Thoracic aorta (tissue), 2 donors: Measurements from ENCODE around the gene ACIN1. TPM values are rescaled to one million over a fixed set of nuclear protein-coding genes. Genes with fewer than 3 reads are reported as not detected.

Source experiments
- ATAC-seq: fragments of 150-250 bp; one replicate; pipeline ENCODE4 v1.8.0; 2017; ENCODE audit warnings: low read depth; ENCODE audit not compliant: insufficient number of reproducible peaks, low FRiP score
- DNase-seq: peaks from one replicate; pipeline ENCODE4 v3.0.0-alpha.2; 2020; ENCODE audit warnings: low spot score
- H3K27ac ChIP-seq, 2 donors: fragments of 200-600 bp; sonication (generic); 1 replicate in 1 of 2; 2 replicates in 1 of 2; pipeline ENCODE4 v1.5.1; 2016; ENCODE audit warnings: mild to moderate bottlenecking in 2 of 2, moderate library complexity in 2 of 2
- H3K27me3 ChIP-seq: fragments of 200-600 bp; sonication (generic); replicated peaks from 2 replicates; pipeline ENCODE4 v1.6.0; 2016; ENCODE audit warnings: mild to moderate bottlenecking; ENCODE audit not compliant: insufficient read depth
- H3K36me3 ChIP-seq: fragments of 200-600 bp; sonication (generic); one replicate; pipeline ENCODE4 v1.5.1; 2016
- H3K4me1 ChIP-seq, 2 donors: fragments of 200-600 bp; sonication (generic); 1 replicate in 1 of 2; 2 replicates in 1 of 2; pipeline versions ENCODE4 v1.5.1 to v1.6.0; 2016; ENCODE audit warnings: low read depth in 2 of 2, mild to moderate bottlenecking in 1 of 2; ENCODE audit not compliant: control insufficient read depth in 1 of 2
- H3K4me3 ChIP-seq: fragments of 200-600 bp; sonication (generic); 2 replicates; pipeline ENCODE4 v1.5.1; 2016; ENCODE audit warnings: mild to moderate bottlenecking
- H3K9me3 ChIP-seq: fragments of 200-600 bp; sonication (generic); 2 replicates; pipeline ENCODE4 v1.5.1; 2016
- total RNA-seq, 2 donors: library from RNA; depleted of rRNA; stranded (reverse); fragments of >200 nt; gene quantifications; one replicate each; pipeline versions ENCODE4 v1.1.0 to v1.2.3, GENCODE V29; 2016
- TF ChIP-seq, protein P1 (sequence below): fragments of 200-600 bp; sonication (generic); IDR thresholded peaks from one replicate; pipeline ENCODE4 v1.5.1; 2019; ENCODE audit warnings: antibody characterized with exemption

Gene ACIN1
- total RNA-seq, 2 donors from 2014 or later = 117 to 154 TPM

DNA sequence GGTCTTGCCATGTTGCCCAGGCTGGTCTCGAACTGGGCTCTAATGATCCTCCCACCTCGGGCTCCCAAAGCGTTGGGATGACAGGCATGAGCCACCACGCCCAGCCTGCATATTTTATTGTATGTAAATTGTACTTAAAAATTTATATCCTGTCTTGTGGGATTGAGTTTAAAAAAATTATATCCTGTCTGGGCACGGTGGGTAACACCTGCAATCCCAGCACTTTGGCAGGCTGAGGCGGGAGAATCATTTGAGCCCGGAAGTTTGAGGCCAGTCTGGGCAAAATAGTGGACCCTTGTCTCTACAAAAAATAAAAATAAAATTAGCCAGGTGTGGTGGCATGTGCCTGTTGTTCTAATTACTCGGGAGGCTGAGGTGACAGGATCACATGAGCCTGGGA is 38.0 kb upstream of the ACIN1 start:
- H3K36me3 ChIP-seq = peaks cover 27% of the 10 kb centered on the region
- no peak for ATAC-seq
- H3K27me3 ChIP-seq = no peaks in the 10 kb centered on the region
- TF ChIP-seq, protein P1, sequence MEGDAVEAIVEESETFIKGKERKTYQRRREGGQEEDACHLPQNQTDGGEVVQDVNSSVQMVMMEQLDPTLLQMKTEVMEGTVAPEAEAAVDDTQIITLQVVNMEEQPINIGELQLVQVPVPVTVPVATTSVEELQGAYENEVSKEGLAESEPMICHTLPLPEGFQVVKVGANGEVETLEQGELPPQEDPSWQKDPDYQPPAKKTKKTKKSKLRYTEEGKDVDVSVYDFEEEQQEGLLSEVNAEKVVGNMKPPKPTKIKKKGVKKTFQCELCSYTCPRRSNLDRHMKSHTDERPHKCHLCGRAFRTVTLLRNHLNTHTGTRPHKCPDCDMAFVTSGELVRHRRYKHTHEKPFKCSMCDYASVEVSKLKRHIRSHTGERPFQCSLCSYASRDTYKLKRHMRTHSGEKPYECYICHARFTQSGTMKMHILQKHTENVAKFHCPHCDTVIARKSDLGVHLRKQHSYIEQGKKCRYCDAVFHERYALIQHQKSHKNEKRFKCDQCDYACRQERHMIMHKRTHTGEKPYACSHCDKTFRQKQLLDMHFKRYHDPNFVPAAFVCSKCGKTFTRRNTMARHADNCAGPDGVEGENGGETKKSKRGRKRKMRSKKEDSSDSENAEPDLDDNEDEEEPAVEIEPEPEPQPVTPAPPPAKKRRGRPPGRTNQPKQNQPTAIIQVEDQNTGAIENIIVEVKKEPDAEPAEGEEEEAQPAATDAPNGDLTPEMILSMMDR = no peak
- peaks cover 0 to 3% of the 10 kb centered on the region in 2 donors for H3K4me1 ChIP-seq
- H3K4me3 ChIP-seq = no peak overlapping the region
- no peaks in the 10 kb centered on the region for H3K9me3 ChIP-seq
- no peak overlapping the region for H3K27ac ChIP-seq
- no peak for DNase-seq

DNA sequence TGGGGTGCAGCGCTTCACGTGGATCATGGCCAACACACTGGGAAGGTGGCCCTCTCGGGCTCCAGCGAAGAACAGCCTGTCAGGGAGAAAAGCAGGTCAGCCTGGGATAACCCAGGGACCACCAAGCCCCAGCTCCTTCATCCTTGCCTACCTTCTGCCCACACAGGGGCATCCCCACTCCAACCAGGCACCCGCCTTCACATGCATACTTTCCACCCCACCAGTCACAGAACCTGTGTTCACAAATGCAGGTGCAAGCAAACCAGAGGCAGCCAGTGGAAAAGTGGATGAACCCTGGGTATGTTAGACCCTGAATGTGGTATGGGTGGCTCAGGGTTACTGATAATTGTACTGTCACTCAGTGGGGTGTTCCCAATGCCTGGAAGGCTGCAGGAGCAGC is 36.5 kb upstream of the ACIN1 start:
- TF ChIP-seq, protein P1 = no peak
- Histone ChIP-seq H3K4me3 (no peak overlapping the region), H3K27me3 (no peaks in the 10 kb centered on the region), H3K36me3 (peaks cover 18% of the 10 kb centered on the region), H3K9me3 (no peaks in the 10 kb centered on the region), H3K4me1 (peaks cover 0 to 5% of the 10 kb centered on the region in 2 donors), H3K27ac (no peak overlapping the region)
- no peak for DNase-seq
- no peak for ATAC-seq

DNA sequence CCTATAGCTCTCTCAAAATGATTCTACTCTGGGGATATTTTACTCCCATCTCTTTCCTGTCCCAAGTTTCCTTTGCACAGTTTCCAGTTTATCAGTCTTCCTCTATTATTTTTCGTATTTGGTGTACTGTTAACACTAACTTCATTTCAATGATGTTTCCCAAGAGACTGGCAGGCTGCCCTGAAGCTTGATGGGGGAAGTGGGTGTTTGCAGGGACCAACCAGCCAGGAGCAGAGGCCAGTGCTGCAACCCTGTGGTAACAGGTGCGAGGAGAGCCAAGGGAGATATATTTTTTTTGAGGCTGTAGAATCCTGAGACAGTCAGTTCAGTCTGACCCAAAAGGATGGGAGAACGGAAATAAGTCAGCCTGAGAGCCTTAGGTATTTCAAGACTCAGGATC is 35.9 kb upstream of the ACIN1 start:
- TF ChIP-seq, protein P1 = no peak
- H3K27me3 ChIP-seq = no peaks in the 10 kb centered on the region
- H3K36me3 ChIP-seq = peaks cover 18% of the 10 kb centered on the region
- H3K27ac ChIP-seq = no peak overlapping the region
- no peak overlapping the region for H3K4me3 ChIP-seq
- H3K4me1 ChIP-seq = peaks cover 0 to 11% of the 10 kb centered on the region in 2 donors
- H3K9me3 ChIP-seq = no peaks in the 10 kb centered on the region
- DNase-seq (no peak), ATAC-seq (no peak)

DNA sequence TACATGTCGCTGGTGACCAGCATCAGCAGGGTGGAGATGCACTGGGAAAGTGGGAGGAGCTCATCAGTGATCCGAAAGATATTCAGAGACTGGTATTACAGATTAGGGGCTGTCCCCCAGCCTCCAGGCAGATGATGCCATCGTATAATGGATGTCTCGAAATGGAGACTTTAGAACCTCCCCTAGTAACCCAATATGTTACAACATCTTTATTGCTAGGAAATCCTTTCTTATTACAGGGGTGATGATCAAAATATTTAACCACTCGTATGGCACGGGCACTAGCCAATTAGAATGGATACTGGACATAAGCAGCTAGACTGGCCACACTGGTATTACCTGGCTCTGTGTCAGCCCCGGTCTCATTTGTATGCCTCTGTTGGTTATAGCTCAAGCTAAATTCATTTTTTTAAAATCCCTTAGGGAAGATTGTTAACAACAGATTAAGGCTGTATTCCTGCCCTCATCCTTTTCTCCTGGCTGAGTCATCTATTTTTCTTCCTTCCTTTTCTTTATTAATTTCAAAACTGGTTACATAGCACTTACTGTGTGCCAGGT is 34.9 kb upstream of the ACIN1 start:
- Histone ChIP-seq H3K27me3 (no peaks in the 10 kb centered on the region), H3K4me3 (no peak overlapping the region), H3K36me3 (peaks cover 18% of the 10 kb centered on the region), H3K4me1 (peaks cover 8 to 22% of the 10 kb centered on the region in 2 donors), H3K27ac (peak overlapping the region in 1 of 2 donors; percentile 1), H3K9me3 (no peaks in the 10 kb centered on the region)
- TF ChIP-seq, protein P1 = no peak
- DNase-seq = no peak
- ATAC-seq = no peak

DNA sequence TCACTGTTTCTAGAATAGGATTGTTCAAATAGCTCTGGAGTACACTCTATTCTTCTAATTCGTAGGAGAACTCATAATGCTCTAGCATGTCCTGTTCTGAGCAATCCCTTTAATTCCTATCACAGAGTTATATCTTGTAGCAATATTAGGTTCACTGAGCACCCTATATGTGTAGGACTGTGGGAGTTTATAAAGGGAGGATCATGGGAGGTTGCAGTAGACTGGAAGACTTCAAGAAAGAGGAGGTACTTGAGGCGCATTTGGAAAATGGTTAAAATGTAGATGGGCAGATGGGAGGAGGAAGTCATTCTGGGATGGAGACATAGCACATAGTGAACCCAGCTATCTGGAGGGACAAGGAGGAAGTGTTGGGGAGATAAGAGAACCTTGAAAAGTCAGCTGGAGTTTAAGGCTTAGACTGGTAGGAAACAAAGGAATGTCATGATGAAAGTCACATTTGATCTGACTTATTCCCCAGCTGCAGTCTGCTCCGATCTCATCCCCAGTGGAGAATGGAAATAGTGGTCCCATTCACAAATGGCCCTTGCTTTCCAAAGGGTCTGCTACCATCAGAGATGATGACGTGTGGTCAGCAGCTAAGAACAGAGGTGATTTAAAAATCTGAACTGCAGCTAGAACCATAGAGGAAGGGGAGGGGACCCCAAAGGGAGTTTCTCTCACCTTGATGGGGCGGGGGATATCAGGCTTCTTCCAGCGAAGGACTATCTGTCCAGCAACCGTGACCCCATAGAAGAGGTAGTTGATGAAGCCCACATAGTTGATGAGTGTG is 34.2 kb upstream of the ACIN1 start:
- Histone ChIP-seq H3K4me1 (peaks cover 8 to 28% of the 10 kb centered on the region in 2 donors), H3K27ac (no peak overlapping the region), H3K27me3 (no peaks in the 10 kb centered on the region), H3K4me3 (no peak overlapping the region), H3K9me3 (no peaks in the 10 kb centered on the region), H3K36me3 (peaks cover 18% of the 10 kb centered on the region)
- TF ChIP-seq, protein P1 = no peak
- DNase-seq (no peak), ATAC-seq (no peak)
